Osteocyte (in vitro differentiated cells): ENCODE measurements around the gene PAX2. TPM values are rescaled to one million over a fixed set of nuclear protein-coding genes. Genes with fewer than 3 reads are reported as not detected.

ENCODE experiments used
- DNase-seq: peaks from one replicate; pipeline ENCODE4 v3.0.0; 2021; ENCODE audit warnings: mixed read lengths; ENCODE audit not compliant: unreplicated experiment; ENCODE audit errors: extremely low spot score
- H3K27ac Mint-ChIP-seq: one replicate; pipeline ENCODE4 v1.8.0; 2021; ENCODE audit warnings: mild to moderate bottlenecking, mixed read lengths; ENCODE audit not compliant: unreplicated experiment
- H3K27me3 Mint-ChIP-seq: one replicate; pipeline ENCODE4 v1.8.0; 2021; ENCODE audit warnings: mixed read lengths; ENCODE audit not compliant: unreplicated experiment
- H3K36me3 Mint-ChIP-seq: one replicate; pipeline ENCODE4 v1.8.0; 2021; ENCODE audit warnings: mixed read lengths; ENCODE audit not compliant: unreplicated experiment
- H3K4me1 Mint-ChIP-seq: one replicate; pipeline ENCODE4 v1.8.0; 2021; ENCODE audit warnings: mixed read lengths; ENCODE audit not compliant: unreplicated experiment
- H3K4me3 Mint-ChIP-seq: one replicate; pipeline ENCODE4 v1.8.0; 2021; ENCODE audit warnings: mild to moderate bottlenecking, moderate library complexity, mixed read lengths; ENCODE audit not compliant: unreplicated experiment
- H3K9me3 Mint-ChIP-seq: one replicate; pipeline ENCODE4 v1.8.0; 2021; ENCODE audit warnings: mixed read lengths; ENCODE audit not compliant: unreplicated experiment
- total RNA-seq: library from RNA; stranded (reverse); gene quantifications from 2 replicates; pipeline ENCODE4 v1.2.1, GENCODE V29; 2021
- TF ChIP-seq, protein P1 (sequence below): fragments of 200-600 bp; sonication (generic); IDR thresholded peaks from 2 replicates; pipeline ENCODE4 v1.5.0; 2021; ENCODE audit warnings: antibody characterized with exemption, mild to moderate bottlenecking, moderate library complexity

Gene PAX2
- total RNA-seq, 1 donor from 2014 or later = 0.30 TPM

DNA sequence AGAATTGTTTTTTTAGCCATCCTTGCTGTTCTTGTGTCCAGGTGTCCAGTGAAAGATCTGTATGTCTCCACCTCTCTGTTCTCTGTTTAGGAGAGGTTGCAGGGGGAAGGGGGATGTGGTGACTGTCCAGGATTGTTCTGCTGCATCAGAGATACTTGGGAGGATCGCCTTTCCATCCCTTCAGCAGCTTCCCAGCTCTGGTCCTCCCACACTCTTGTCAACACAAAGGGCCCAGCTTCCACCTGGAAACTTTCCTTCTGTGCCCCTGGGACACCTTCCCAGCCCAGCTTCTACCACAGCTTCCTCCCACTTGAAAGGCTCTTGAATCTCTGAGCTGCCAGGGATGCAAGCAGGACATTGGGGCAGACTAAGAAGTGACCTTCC, 85.3 kb downstream of the PAX2 start:
- TF ChIP-seq, protein P1, sequence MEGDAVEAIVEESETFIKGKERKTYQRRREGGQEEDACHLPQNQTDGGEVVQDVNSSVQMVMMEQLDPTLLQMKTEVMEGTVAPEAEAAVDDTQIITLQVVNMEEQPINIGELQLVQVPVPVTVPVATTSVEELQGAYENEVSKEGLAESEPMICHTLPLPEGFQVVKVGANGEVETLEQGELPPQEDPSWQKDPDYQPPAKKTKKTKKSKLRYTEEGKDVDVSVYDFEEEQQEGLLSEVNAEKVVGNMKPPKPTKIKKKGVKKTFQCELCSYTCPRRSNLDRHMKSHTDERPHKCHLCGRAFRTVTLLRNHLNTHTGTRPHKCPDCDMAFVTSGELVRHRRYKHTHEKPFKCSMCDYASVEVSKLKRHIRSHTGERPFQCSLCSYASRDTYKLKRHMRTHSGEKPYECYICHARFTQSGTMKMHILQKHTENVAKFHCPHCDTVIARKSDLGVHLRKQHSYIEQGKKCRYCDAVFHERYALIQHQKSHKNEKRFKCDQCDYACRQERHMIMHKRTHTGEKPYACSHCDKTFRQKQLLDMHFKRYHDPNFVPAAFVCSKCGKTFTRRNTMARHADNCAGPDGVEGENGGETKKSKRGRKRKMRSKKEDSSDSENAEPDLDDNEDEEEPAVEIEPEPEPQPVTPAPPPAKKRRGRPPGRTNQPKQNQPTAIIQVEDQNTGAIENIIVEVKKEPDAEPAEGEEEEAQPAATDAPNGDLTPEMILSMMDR = no peak
- DNase-seq = no peak
- Mint-ChIP-seq H3K27me3 (peaks cover 70% of the 10 kb centered on the region), H3K9me3 (no peaks in the 10 kb centered on the region), H3K4me1 (peaks cover 20% of the 10 kb centered on the region), H3K27ac (no peak overlapping the region), H3K36me3 (no peaks in the 10 kb centered on the region), H3K4me3 (no peak overlapping the region)

DNA sequence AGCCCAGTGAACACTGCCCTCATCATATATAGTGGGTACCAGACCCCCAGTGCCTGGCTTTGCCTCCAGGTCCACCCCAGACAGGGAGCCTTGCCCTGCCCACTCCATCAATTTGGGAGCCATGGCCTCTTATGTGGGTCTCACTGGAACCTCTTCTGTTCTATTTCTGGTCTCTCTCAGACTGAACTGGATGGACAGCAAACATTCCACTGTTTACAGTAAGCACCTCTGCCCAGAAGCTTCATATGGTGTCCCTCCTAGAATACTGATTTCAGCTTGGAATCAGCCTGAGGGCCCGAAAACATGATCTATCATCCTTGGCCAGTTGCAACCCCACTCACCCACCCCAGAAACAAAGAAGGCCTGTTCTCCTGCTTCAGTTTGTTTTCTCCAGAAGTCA, 86.4 kb downstream of the PAX2 start:
- Mint-ChIP-seq H3K4me1 (peaks cover 20% of the 10 kb centered on the region), H3K4me3 (no peak overlapping the region), H3K36me3 (no peaks in the 10 kb centered on the region), H3K27me3 (peaks cover 62% of the 10 kb centered on the region), H3K9me3 (no peaks in the 10 kb centered on the region), H3K27ac (no peak overlapping the region)
- TF ChIP-seq, protein P1 = no peak
- DNase-seq = no peak

DNA sequence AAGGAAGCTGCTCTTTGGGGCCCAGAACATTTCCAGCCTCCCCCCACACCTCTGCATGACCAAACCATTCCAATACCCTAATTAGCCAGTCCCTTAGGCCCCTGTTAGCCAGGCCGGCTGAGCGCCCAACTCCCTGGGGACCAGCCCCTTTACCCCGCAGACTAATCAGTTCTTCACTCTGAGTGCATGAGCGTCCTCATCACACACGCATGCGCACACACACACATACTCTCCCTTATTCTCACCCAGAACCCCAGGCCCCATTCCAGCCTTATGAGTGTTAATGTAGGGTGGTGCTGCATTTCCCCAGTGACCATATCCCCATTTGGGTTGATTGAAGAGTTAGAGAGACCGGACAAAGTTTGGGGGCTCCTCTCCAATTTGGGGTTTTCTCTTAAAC, 90.4 kb downstream of the PAX2 start:
- H3K27ac Mint-ChIP-seq = no peak overlapping the region
- TF ChIP-seq, protein P1 = no peak

DNA sequence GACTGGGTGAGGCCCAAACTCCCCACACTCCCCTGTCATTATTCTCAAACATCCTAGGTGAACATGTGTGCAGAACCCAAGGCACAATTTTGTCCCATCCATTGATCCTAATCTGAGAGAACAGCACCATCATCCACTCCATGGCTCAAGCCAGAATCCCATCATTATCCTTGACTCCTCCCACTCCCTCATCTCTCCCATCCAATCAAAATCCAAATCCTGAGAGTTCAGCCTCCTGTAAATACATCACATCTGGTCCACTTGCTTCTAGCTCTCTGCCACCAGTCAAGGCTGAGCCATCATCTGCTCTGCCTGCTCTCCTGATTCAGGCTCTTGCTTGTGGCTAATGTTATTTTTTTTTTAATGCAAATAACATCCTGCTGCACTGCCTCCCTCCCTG, 91.5 kb downstream of the PAX2 start:
- no peak overlapping the region for H3K27ac Mint-ChIP-seq
- H3K4me3 Mint-ChIP-seq = no peak overlapping the region
- no peaks in the 10 kb centered on the region for H3K4me1 Mint-ChIP-seq
- DNase-seq = no peak
- no peaks in the 10 kb centered on the region for H3K36me3 Mint-ChIP-seq
- H3K9me3 Mint-ChIP-seq = no peaks in the 10 kb centered on the region
- TF ChIP-seq, protein P1 = no peak
- peaks cover 35% of the 10 kb centered on the region for H3K27me3 Mint-ChIP-seq

More for the DNA sequence above, 90.4 kb downstream of the PAX2 start:
- DNase-seq = no peak
- Mint-ChIP-seq H3K36me3 (no peaks in the 10 kb centered on the region), H3K4me1 (no peaks in the 10 kb centered on the region), H3K4me3 (no peak overlapping the region), H3K9me3 (no peaks in the 10 kb centered on the region), H3K27me3 (peaks cover 39% of the 10 kb centered on the region)

DNA sequence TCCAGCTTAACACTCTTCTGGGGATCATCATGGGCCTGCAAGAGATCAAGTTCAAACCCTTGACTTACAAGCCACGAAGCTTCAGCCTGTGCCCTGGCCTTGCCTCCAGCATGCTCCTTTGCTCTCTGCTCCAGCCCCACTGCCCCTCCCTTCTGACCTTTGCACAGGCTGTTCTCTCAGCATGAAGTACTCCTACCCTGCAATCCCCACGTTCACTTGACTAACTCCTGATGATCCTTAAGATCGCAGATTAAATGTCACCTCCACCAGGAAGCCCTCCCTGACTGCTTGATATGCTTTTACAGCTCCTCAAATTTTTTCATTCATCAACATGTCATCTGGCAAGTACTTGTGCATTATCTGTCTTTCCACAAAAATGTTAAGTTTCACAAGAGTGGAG, 91.9 kb downstream of the PAX2 start:
- TF ChIP-seq, protein P1 = no peak
- H3K27me3 Mint-ChIP-seq = peaks cover 32% of the 10 kb centered on the region
- DNase-seq = no peak
- no peaks in the 10 kb centered on the region for H3K36me3 Mint-ChIP-seq
- no peak overlapping the region for H3K27ac Mint-ChIP-seq
- no peak overlapping the region for H3K4me3 Mint-ChIP-seq
- no peaks in the 10 kb centered on the region for H3K9me3 Mint-ChIP-seq
- H3K4me1 Mint-ChIP-seq = no peaks in the 10 kb centered on the region
